WTC11 (cell line): ENCODE results near the gene EPHA4. TPM values are rescaled to one million over a fixed set of nuclear protein-coding genes. Genes with fewer than 3 reads are reported as not detected.
"Not testable (repeated sequence)": the region's sequence is repeated elsewhere in the genome, so short reads cannot be mapped to it uniquely, and the experiment has no call there.

ENCODE experiments used
- ATAC-seq: fragments of 200-7000 bp; cut with Tn5 transposase; 2 replicates; pipeline ENCODE4 v1.10.0; 2021; ENCODE audit warnings: mild to moderate bottlenecking, moderate library complexity
- CTCF ChIA-PET: fragments of 300-600 bp; sonication (Branson Sonifier 250); formaldehyde crosslinking; loops from one replicate; lab custom pipeline; 2021; ENCODE audit warnings: antibody characterized with exemption; lab: Charles Lee
- POLR2A ChIA-PET: fragments of 350-600 bp; sonication (Branson Sonifier 250); formaldehyde crosslinking; loops from one replicate; lab custom pipeline; 2021; ENCODE audit warnings: antibody characterized with exemption; lab: Charles Lee
- DNase-seq: peaks from one replicate; pipeline ENCODE4 v3.0.0; 2021; ENCODE audit warnings: low spot score
- H3K27ac Mint-ChIP-seq: 2 replicates; pipeline ENCODE4 v1.8.0; 2021; ENCODE audit warnings: mixed read lengths
- H3K27me3 Mint-ChIP-seq: 2 replicates; pipeline ENCODE4 v1.8.0; 2021; ENCODE audit warnings: low read depth, mild to moderate bottlenecking, moderate library complexity, mixed read lengths
- H3K36me3 Mint-ChIP-seq: 2 replicates; pipeline ENCODE4 v1.8.0; 2021; ENCODE audit warnings: mixed read lengths
- H3K4me1 Mint-ChIP-seq: 2 replicates; pipeline ENCODE4 v1.8.0; 2022; ENCODE audit warnings: mixed read lengths
- H3K4me3 Mint-ChIP-seq: 2 replicates; pipeline ENCODE4 v1.8.0; 2021; ENCODE audit warnings: mild to moderate bottlenecking, moderate library complexity, mixed read lengths
- H3K9me3 Mint-ChIP-seq: 2 replicates; pipeline ENCODE4 v1.8.0; 2021; ENCODE audit warnings: mixed read lengths
- AFF4 ChIP-seq: sonication (generic); formaldehyde crosslinking; IDR thresholded peaks from 2 replicates; pipeline ENCODE4 v1.8.1; 2023; ENCODE audit warnings: mild to moderate bottlenecking, missing genetic modification reagents, borderline replicate concordance
- ATF1 ChIP-seq: sonication (generic); formaldehyde crosslinking; IDR thresholded peaks from 2 replicates; pipeline ENCODE4 v1.8.1; 2023; ENCODE audit warnings: mild to moderate bottlenecking, moderate library complexity, missing genetic modification reagents
- E2F4 ChIP-seq: sonication (generic); formaldehyde crosslinking; IDR thresholded peaks from 2 replicates; pipeline ENCODE4 v1.8.1; 2022; ENCODE audit warnings: low read depth, mild to moderate bottlenecking, moderate library complexity, missing genetic modification reagents, borderline replicate concordance
- ERG ChIP-seq: fragments of 250-450 bp; sonication (Bioruptor Pico); IDR thresholded peaks from 2 replicates; pipeline ENCODE4 v1.8.0; 2021; ENCODE audit warnings: mild to moderate bottlenecking
- FOXP4 ChIP-seq: sonication (generic); formaldehyde crosslinking; IDR thresholded peaks from 2 replicates; pipeline ENCODE4 v1.8.0; 2022; ENCODE audit warnings: mild to moderate bottlenecking, missing genetic modification reagents
- MAX ChIP-seq: sonication (generic); formaldehyde crosslinking; IDR thresholded peaks from 2 replicates; pipeline ENCODE4 v1.8.0; 2022; ENCODE audit warnings: mild to moderate bottlenecking, missing genetic modification reagents
- MLX ChIP-seq: sonication (generic); formaldehyde crosslinking; IDR thresholded peaks from 2 replicates; pipeline ENCODE4 v1.8.1; 2023; ENCODE audit warnings: mild to moderate bottlenecking, missing genetic modification reagents, moderate library complexity
- SOX15 ChIP-seq: fragments of 250-450 bp; sonication (Bioruptor Pico); IDR thresholded peaks from 2 replicates; pipeline ENCODE4 v1.9.0; 2021; ENCODE audit warnings: mild to moderate bottlenecking
- STAT6 ChIP-seq: sonication (generic); formaldehyde crosslinking; conservative IDR thresholded peaks from 2 replicates; pipeline ENCODE4 v1.8.1; 2023; ENCODE audit warnings: mild to moderate bottlenecking, low read depth, missing genetic modification reagents, moderate library complexity
- TP53 ChIP-seq: sonication (generic); formaldehyde crosslinking; IDR thresholded peaks from 2 replicates; pipeline ENCODE4 v1.8.1; 2023; ENCODE audit warnings: mild to moderate bottlenecking, missing genetic modification reagents
- ZMAT4 ChIP-seq: fragments of 250-450 bp; sonication (Bioruptor Pico); IDR thresholded peaks from 2 replicates; pipeline ENCODE4 v1.9.0; 2021; ENCODE audit warnings: mild to moderate bottlenecking
- ZNF121 ChIP-seq: sonication (generic); formaldehyde crosslinking; IDR thresholded peaks from 2 replicates; pipeline ENCODE4 v1.8.0; 2023; ENCODE audit warnings: missing genetic modification reagents
- ZNF317 ChIP-seq: sonication (generic); formaldehyde crosslinking; IDR thresholded peaks from 2 replicates; pipeline ENCODE4 v1.8.1; 2023; ENCODE audit warnings: low read depth, mild to moderate bottlenecking, moderate library complexity, missing genetic modification reagents, borderline replicate concordance
- ZSCAN18 ChIP-seq: fragments of 250-450 bp; sonication (Bioruptor Pico); IDR thresholded peaks from 2 replicates; pipeline ENCODE4 v2.1.2; 2022; ENCODE audit warnings: mild to moderate bottlenecking, moderate library complexity
- total RNA-seq: library from RNA; stranded (reverse); gene quantifications from 3 replicates; pipeline ENCODE4 v1.2.3, GENCODE V29; 2021

EPHA4 gene
- total RNA-seq, 1 experiment from 2014 or later, result 11.0 TPM

- peaks cover 28% of the 10 kb centered on the region for H3K4me1 Mint-ChIP-seq
- no peak for DNase-seq
- no peaks in the 10 kb centered on the region for H3K36me3 Mint-ChIP-seq
- H3K27ac Mint-ChIP-seq, result peak overlapping the region; percentile 12; the same call in 1 of the 2 replicates
- ChIA-PET CTCF (no interaction called here), POLR2A (no interaction called here)
- no peak overlapping the region for H3K4me3 Mint-ChIP-seq
- ATAC-seq, result no peak
- no peaks in the 10 kb centered on the region for H3K9me3 Mint-ChIP-seq
- no peaks in the 10 kb centered on the region for H3K27me3 Mint-ChIP-seq
- no peak for TF ChIP-seq ZMAT4 (CRISPR knock-in tag)
- TF ChIP-seq MAX, result no peak
- no peak for TF ChIP-seq ERG (CRISPR knock-in tag)
- no peak for TF ChIP-seq AFF4
- TF ChIP-seq MLX (CRISPR knock-in tag), result no peak
- TF ChIP-seq ZNF121, result no peak
- TF ChIP-seq SOX15 (CRISPR knock-in tag), result no peak
- no peak for TF ChIP-seq FOXP4 (CRISPR knock-in tag)
- no peak for TF ChIP-seq ZSCAN18 (CRISPR knock-in tag)
- TF ChIP-seq STAT6 (CRISPR knock-in tag), result no peak
- TF ChIP-seq, all 79 proteins: peak for 0
Observed at GRCh38 chr2:221514305-221515040, 57.6 kb downstream of the EPHA4 start.

GRCh38 chr2:221513232-221513631, 58.9 kb downstream of the EPHA4 start:
- ChIA-PET CTCF (no interaction called here), POLR2A (no interaction called here)
- no peaks in the 10 kb centered on the region for H3K9me3 Mint-ChIP-seq

GRCh38 chr2:221511325-221511724, 60.8 kb downstream of the EPHA4 start:
- POLR2A ChIA-PET, H3K27me3 Mint-ChIP-seq, ATAC-seq, H3K4me3 Mint-ChIP-seq, CTCF ChIA-PET, H3K36me3 Mint-ChIP-seq, H3K9me3 Mint-ChIP-seq, DNase-seq, H3K27ac Mint-ChIP-seq: not testable (repeated sequence)
- peaks cover 24% of the 10 kb centered on the region for H3K4me1 Mint-ChIP-seq

More at GRCh38 chr2:221513232-221513631, 58.9 kb downstream of the EPHA4 start:
- TF ChIP-seq ATF1 (CRISPR knock-in tag), result no peak
- no peak for TF ChIP-seq ZNF317 (CRISPR knock-in tag)
- TF ChIP-seq E2F4 (CRISPR knock-in tag), result no peak
- TF ChIP-seq TP53 (CRISPR knock-in tag), result no peak
- ATAC-seq (no peak), DNase-seq (no peak)
- Mint-ChIP-seq H3K27me3 (no peaks in the 10 kb centered on the region), H3K4me3 (no peak overlapping the region), H3K4me1 (peaks cover 24% of the 10 kb centered on the region), H3K27ac (no peak overlapping the region), H3K36me3 (no peaks in the 10 kb centered on the region)
